HG03354 (cell line): ENCODE data around the gene MXRA5.
"Not testable (repeated sequence)": the region's sequence is repeated elsewhere in the genome, so short reads cannot be mapped to it uniquely, and the experiment has no call there.

Experiments
- ATAC-seq: cut with Tn5 transposase; IDR thresholded peaks from one replicate; pipeline ENCODE4 v1.9.1; 2021; ENCODE audit warnings: mild to moderate bottlenecking; ENCODE audit not compliant: unreplicated experiment, poor library complexity, severe bottlenecking

Gene MXRA5

GRCh38 chrX:3346501-3347259 is at the start of gene MXRA5:
TSS of gene MXRA5 (minus strand) at chrX:3346652. CDS start at chrX:3343833, 2,819 bp downstream.
- ATAC-seq, result no peak

GRCh38 chrX:3393581-3394111 is 47.2 kb upstream of the MXRA5 start:
- ATAC-seq, result no peak

- ATAC-seq, result no peak
Measured at GRCh38 chrX:3393178-3393577, 46.7 kb upstream of the MXRA5 start.

- ATAC-seq, result no peak
Measured at GRCh38 chrX:3388457-3388856, 42.0 kb upstream of the MXRA5 start.

- no peak for ATAC-seq
Measured at GRCh38 chrX:3384327-3384726, 37.9 kb upstream of the MXRA5 start.

- no peak for ATAC-seq
Measured at GRCh38 chrX:3380603-3381002, 34.2 kb upstream of the MXRA5 start.

GRCh38 chrX:3379111-3379510 is 32.7 kb upstream of the MXRA5 start:
- ATAC-seq, result no peak

- ATAC-seq, result no peak
Measured at GRCh38 chrX:3378156-3378555, 31.7 kb upstream of the MXRA5 start.

GRCh38 chrX:3377560-3377959 is 31.1 kb upstream of the MXRA5 start:
- ATAC-seq, result no peak

GRCh38 chrX:3375878-3376508 is 29.5 kb upstream of the MXRA5 start:
- ATAC-seq, result not testable (repeated sequence)

GRCh38 chrX:3374108-3374800 is 27.8 kb upstream of the MXRA5 start:
- ATAC-seq, result no peak

GRCh38 chrX:3371163-3371562 is 24.7 kb upstream of the MXRA5 start:
- ATAC-seq, result no peak

GRCh38 chrX:3370656-3371055 is 24.2 kb upstream of the MXRA5 start:
- ATAC-seq, result no peak

GRCh38 chrX:3362956-3363355 is 16.5 kb upstream of the MXRA5 start:
- ATAC-seq, result no peak

GRCh38 chrX:3360881-3361280 is 14.4 kb upstream of the MXRA5 start:
- ATAC-seq, result no peak

GRCh38 chrX:3352741-3353140 is 6.3 kb upstream of the MXRA5 start:
- not testable (repeated sequence) for ATAC-seq

GRCh38 chrX:3351276-3351675 is 4.8 kb upstream of the MXRA5 start:
- no peak for ATAC-seq

- ATAC-seq, result no peak
Measured at GRCh38 chrX:3348191-3348590, 1.7 kb upstream of the MXRA5 start.

- no peak for ATAC-seq
Measured at GRCh38 chrX:3345281-3346191, 916 bp downstream of the MXRA5 start.

- not testable (repeated sequence) for ATAC-seq
Measured at GRCh38 chrX:3343569-3343968, 2.9 kb downstream of the MXRA5 start.
